GM06990 (cell line): ENCODE results near the gene GXYLT2.
"Not testable (repeated sequence)": the region's sequence is repeated elsewhere in the genome, so short reads cannot be mapped to it uniquely, and the experiment has no call there.

Experiments used
- DNase-seq: peaks from one replicate; pipeline ENCODE4 v3.0.0-alpha.2; 2011; ENCODE audit not compliant: insufficient read length; ENCODE audit errors: extremely low read depth
- H3K27me3 ChIP-seq: replicated peaks from 2 replicates; pipeline ENCODE4 v1.6.0; 2011; ENCODE audit warnings: low read length; ENCODE audit not compliant: control insufficient read depth, insufficient read depth
- H3K36me3 ChIP-seq: 2 replicates; pipeline ENCODE4 v1.5.1; 2011; ENCODE audit warnings: low read length; ENCODE audit not compliant: control insufficient read depth, insufficient read depth
- H3K4me3 ChIP-seq: replicated peaks from 2 replicates; pipeline ENCODE4 v1.5.1; 2011; ENCODE audit warnings: low read depth, mild to moderate bottlenecking, control low read depth, low read length
- CTCF ChIP-seq: IDR thresholded peaks from 2 replicates; pipeline ENCODE4 v1.5.1; 2011; ENCODE audit warnings: low read length, control low read depth, mild to moderate bottlenecking, inconsistent platforms; ENCODE audit not compliant: insufficient read depth, poor library complexity, severe bottlenecking

Gene GXYLT2

GRCh38 chr3:72999951-73000350, 112.1 kb downstream of the GXYLT2 start:
- Histone ChIP-seq H3K36me3 (peaks cover 4% of the 10 kb centered on the region), H3K27me3 (no peaks in the 10 kb centered on the region), H3K4me3 (peak overlapping the region; percentile 89)
- no peak for DNase-seq
- TF ChIP-seq CTCF, result no peak

- not testable (repeated sequence) for H3K36me3 ChIP-seq, H3K4me3 ChIP-seq, DNase-seq, H3K27me3 ChIP-seq
These were observed 115.2 kb downstream of the GXYLT2 start for GRCh38 chr3:73003050-73003449.

- Histone ChIP-seq H3K36me3 (peaks cover 4% of the 10 kb centered on the region), H3K4me3 (no peak overlapping the region), H3K27me3 (no peaks in the 10 kb centered on the region)
- no peak for DNase-seq
- TF ChIP-seq CTCF, result no peak
These were observed 116.5 kb downstream of the GXYLT2 start for GRCh38 chr3:73004316-73004715.

- Histone ChIP-seq H3K4me3 (no peak overlapping the region), H3K27me3 (no peaks in the 10 kb centered on the region), H3K36me3 (peaks cover 3% of the 10 kb centered on the region; the same call in 1 of the 2 replicates)
- DNase-seq, result no peak
- TF ChIP-seq CTCF, result no peak
These were observed 120.3 kb downstream of the GXYLT2 start for GRCh38 chr3:73007992-73008712.

GRCh38 chr3:73009008-73009407, 121.2 kb downstream of the GXYLT2 start:
- H3K36me3 ChIP-seq, result no peaks in the 10 kb centered on the region; the same call in 1 of the 2 replicates
- H3K27me3 ChIP-seq, result no peaks in the 10 kb centered on the region
- no peak overlapping the region for H3K4me3 ChIP-seq
- TF ChIP-seq CTCF, result no peak
- DNase-seq, result no peak

- Histone ChIP-seq H3K4me3 (no peak overlapping the region), H3K27me3 (no peaks in the 10 kb centered on the region), H3K36me3 (no peaks in the 10 kb centered on the region)
- no peak for DNase-seq
- no peak for TF ChIP-seq CTCF
These were observed 121.9 kb downstream of the GXYLT2 start for GRCh38 chr3:73009750-73010149.
